HG03066 (cell line): ENCODE measurements around the gene LCE5A.
"Not testable (repeated sequence)": the region's sequence is repeated elsewhere in the genome, so short reads cannot be mapped to it uniquely, and the experiment has no call there.

Experiments used
- ATAC-seq: cut with Tn5 transposase; IDR thresholded peaks from one replicate; pipeline ENCODE4 v1.9.1; 2021; ENCODE audit warnings: low read depth; ENCODE audit not compliant: unreplicated experiment

LCE5A gene

GRCh38 chr1:152515434-152515783, 4.8 kb downstream of the LCE5A start:
- no peak for ATAC-seq

DNA sequence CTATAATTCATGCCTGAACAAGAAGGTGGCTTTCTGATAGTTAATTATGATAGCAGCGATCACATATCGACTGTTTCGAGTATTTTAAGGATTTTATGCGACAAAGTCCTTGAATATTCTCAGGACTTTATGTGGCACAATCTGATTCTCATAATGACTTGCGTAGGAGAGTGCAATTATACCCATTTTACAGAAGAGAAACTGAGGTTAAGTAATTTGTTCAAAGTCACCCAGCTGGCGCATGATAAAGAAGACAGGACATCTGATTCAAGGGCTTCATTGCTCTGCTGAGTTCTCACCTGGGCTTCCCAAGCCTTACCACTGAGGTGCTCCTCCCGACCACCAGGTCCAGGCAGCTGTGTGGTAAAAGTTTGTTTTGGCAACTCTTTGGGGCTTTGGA, 5.5 kb downstream of the LCE5A start:
- no peak for ATAC-seq

- no peak for ATAC-seq
These were observed 6.7 kb downstream of the LCE5A start for GRCh38 chr1:152517237-152517811.

- no peak for ATAC-seq
These were observed 9.2 kb downstream of the LCE5A start for GRCh38 chr1:152519851-152520250.

- ATAC-seq, result no peak
These were observed 10.0 kb downstream of the LCE5A start for GRCh38 chr1:152520561-152521090.

- ATAC-seq, result no peak
These were observed 14.6 kb downstream of the LCE5A start for GRCh38 chr1:152525080-152525641.

GRCh38 chr1:152533327-152533938, 22.8 kb downstream of the LCE5A start:
- no peak for ATAC-seq

- no peak for ATAC-seq
These were observed 25.2 kb downstream of the LCE5A start for GRCh38 chr1:152535774-152536173.

- ATAC-seq, result no peak
These were observed 26.9 kb downstream of the LCE5A start for GRCh38 chr1:152537496-152537895.

GRCh38 chr1:152539901-152540300, 29.3 kb downstream of the LCE5A start:
- ATAC-seq, result no peak

DNA sequence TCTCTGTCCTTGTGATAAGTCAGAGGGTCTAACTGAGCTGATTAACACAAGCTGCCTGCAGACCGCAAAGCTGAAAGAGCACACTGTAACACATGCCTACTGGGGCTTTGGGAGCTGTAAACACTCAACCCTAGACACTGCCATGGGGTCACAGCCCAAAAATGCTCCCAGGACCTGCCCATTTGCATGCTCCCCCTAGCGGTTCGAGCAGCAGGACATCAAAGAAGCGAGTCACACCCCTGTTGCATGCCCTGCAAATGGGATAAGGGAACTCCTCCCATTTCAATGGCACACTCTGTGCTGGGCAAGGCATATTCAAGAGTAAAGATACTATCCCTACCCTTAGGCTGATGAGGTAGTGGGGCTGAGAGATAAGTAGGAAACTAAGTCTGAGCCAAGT, 33.2 kb downstream of the LCE5A start:
- ATAC-seq, result no peak

GRCh38 chr1:152546704-152547103, 36.1 kb downstream of the LCE5A start:
- ATAC-seq, result no peak

DNA sequence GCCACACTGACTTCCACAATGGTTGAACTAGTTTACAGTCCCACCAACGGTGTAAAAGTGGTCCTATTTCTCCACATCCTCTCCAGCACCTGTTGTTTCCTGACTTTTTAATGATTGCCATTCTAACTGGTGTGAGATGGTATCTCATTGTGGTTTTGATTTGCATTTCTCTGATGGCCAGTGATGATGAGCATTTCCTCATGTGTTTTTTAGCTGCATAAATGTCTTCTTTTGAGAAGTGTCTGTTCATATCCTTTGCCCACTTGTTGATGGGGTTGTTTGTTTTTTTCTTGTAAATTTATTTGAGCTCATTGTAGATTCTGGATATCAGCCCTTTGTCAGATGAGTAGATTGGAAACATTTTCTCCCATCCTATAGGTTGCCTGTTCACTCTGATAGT, 37.8 kb downstream of the LCE5A start:
- not testable (repeated sequence) for ATAC-seq
